Measurements from ENCODE around the gene SLC9A9. TPM values are rescaled to one million over a fixed set of nuclear protein-coding genes. Genes with fewer than 3 reads are reported as not detected.

Gene SLC9A9
- total and polyA plus RNA-seq, 4 donors, result 3.3 to 15.0 (median 6.1) TPM

- peaks cover 0 to 3% (median 0%) of the 10 kb centered on the region in 4 donors for H3K4me1 ChIP-seq (ENCODE audit: control insufficient read depth in 4 of 4, insufficient read depth in 4 of 4, low read length in 3 of 4)
- no peak overlapping the region for H3K4me3 ChIP-seq (ENCODE audit: low read depth in 1 of 3, low read length in 3 of 3)
- no peak overlapping the region for H3K27ac ChIP-seq (ENCODE audit: low read depth in 1 of 2, low read length in 2 of 2)
- H3K9ac ChIP-seq (ENCODE audit: low read depth in 1 of 2, low read length in 2 of 2), result no peak overlapping the region
- H3K27me3 ChIP-seq (ENCODE audit: control insufficient read depth in 4 of 4, insufficient read depth in 4 of 4, low read length in 3 of 4), result no peaks in the 10 kb centered on the region
- H3K9me3 ChIP-seq (ENCODE audit: control insufficient read depth in 4 of 4, low read length in 3 of 4), result no peaks in the 10 kb centered on the region
- DNase-seq (ENCODE audit: low spot score), result no peak
- no peaks in the 10 kb centered on the region for H3K36me3 ChIP-seq (ENCODE audit: control insufficient read depth in 4 of 4, insufficient read depth in 3 of 4, low read depth in 1 of 4, low read length in 3 of 4)
- TF ChIP-seq JUND (IDR thresholded peaks at IDR 0.05), result no peak
- WGBS, result 89% methylated on average over 5 of the region's 5 CpGs
Measured at GRCh38 chr3:143851331-143852017, 3.2 kb upstream of the SLC9A9 start.

GRCh38 chr3:143850877-143851276 is 2.6 kb upstream of the SLC9A9 start:
- H3K36me3 ChIP-seq (ENCODE audit: control insufficient read depth in 4 of 4, insufficient read depth in 3 of 4, low read depth in 1 of 4, low read length in 3 of 4), result no peaks in the 10 kb centered on the region
- no peaks in the 10 kb centered on the region for H3K9me3 ChIP-seq (ENCODE audit: control insufficient read depth in 4 of 4, low read length in 3 of 4)
- no peak overlapping the region for H3K9ac ChIP-seq (ENCODE audit: low read depth in 1 of 2, low read length in 2 of 2)
- no peak overlapping the region for H3K27ac ChIP-seq (ENCODE audit: low read depth in 1 of 2, low read length in 2 of 2)
- no peak for DNase-seq (ENCODE audit: low spot score)
- H3K27me3 ChIP-seq (ENCODE audit: control insufficient read depth in 4 of 4, insufficient read depth in 4 of 4, low read length in 3 of 4), result no peaks in the 10 kb centered on the region
- H3K4me1 ChIP-seq (ENCODE audit: control insufficient read depth in 4 of 4, insufficient read depth in 4 of 4, low read length in 3 of 4), result peaks cover 0 to 3% (median 0%) of the 10 kb centered on the region in 4 donors
- no peak overlapping the region for H3K4me3 ChIP-seq (ENCODE audit: low read depth in 1 of 3, low read length in 3 of 3)
- TF ChIP-seq RXRA (IDR thresholded peaks at IDR 0.05), result no peak
- no peak for TF ChIP-seq JUND (IDR thresholded peaks at IDR 0.05)
- no peak for TF ChIP-seq HNF4A (conservative IDR thresholded peaks at IDR 0.05)
- TF ChIP-seq, protein P1, sequence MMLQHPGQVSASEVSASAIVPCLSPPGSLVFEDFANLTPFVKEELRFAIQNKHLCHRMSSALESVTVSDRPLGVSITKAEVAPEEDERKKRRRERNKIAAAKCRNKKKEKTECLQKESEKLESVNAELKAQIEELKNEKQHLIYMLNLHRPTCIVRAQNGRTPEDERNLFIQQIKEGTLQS (IDR thresholded peaks at IDR 0.05), result no peak
- no peak for TF ChIP-seq NR2F2 (IDR thresholded peaks at IDR 0.05)
- TF ChIP-seq REST (IDR thresholded peaks at IDR 0.05), result no peak
- TF ChIP-seq HNF4G (IDR thresholded peaks at IDR 0.05), result no peak
- TF ChIP-seq TAF1 (conservative IDR thresholded peaks at IDR 0.05), result no peak
- TF ChIP-seq, protein P2, sequence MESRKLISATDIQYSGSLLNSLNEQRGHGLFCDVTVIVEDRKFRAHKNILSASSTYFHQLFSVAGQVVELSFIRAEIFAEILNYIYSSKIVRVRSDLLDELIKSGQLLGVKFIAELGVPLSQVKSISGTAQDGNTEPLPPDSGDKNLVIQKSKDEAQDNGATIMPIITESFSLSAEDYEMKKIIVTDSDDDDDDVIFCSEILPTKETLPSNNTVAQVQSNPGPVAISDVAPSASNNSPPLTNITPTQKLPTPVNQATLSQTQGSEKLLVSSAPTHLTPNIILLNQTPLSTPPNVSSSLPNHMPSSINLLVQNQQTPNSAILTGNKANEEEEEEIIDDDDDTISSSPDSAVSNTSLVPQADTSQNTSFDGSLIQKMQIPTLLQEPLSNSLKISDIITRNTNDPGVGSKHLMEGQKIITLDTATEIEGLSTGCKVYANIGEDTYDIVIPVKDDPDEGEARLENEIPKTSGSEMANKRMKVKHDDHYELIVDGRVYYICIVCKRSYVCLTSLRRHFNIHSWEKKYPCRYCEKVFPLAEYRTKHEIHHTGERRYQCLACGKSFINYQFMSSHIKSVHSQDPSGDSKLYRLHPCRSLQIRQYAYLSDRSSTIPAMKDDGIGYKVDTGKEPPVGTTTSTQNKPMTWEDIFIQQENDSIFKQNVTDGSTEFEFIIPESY (IDR thresholded peaks at IDR 0.05), result no peak
- TF ChIP-seq GABPA (IDR thresholded peaks at IDR 0.05 in 1 of 2, conservative IDR thresholded peaks at IDR 0.05 in 1 of 2), result no peak
- TF ChIP-seq RAD21 (IDR thresholded peaks at IDR 0.05), result no peak
- TF ChIP-seq FOXA1 (IDR thresholded peaks at IDR 0.05), result no peak
- TF ChIP-seq EGR1 (IDR thresholded peaks at IDR 0.05; ENCODE audit: low read depth in 2 of 2), result no peak
- no peak for TF ChIP-seq SP1 (IDR thresholded peaks at IDR 0.05)
- TF ChIP-seq CTCF (IDR thresholded peaks at IDR 0.05; ENCODE audit: low read depth, low read length, missing input control), result no peak
- no peak for TF ChIP-seq FOXA2 (IDR thresholded peaks at IDR 0.05)
